ENCODE data around the gene TPI1. TPM values are rescaled to one million over a fixed set of nuclear protein-coding genes. Genes with fewer than 3 reads are reported as not detected.

TPI1 gene
- total RNA-seq, 4 donors from 2014 or later: 363 to 700 (median 468) TPM

GRCh38 chr12:6840761-6841515 lies 26.4 kb upstream of the TPI1 start, which contains the start of gene GNB3:
TSS of gene GNB3 (plus strand) at chr12:6840925. CDS start at chr12:6841288, 363 bp downstream.
- Histone ChIP-seq H3K4me1 (peaks cover 0 to under 1% of the 10 kb centered on the region in 2 donors), H3K36me3 (peaks cover 5 to 10% of the 10 kb centered on the region in 2 donors), H3K9me3 (no peaks in the 10 kb centered on the region), H3K27ac (no peak within 1 kb of the TSS), H3K4me3 (replicated peaks in 1 of 3) (no peak within 1 kb of the TSS), H3K27me3 (no peaks in the 10 kb centered on the region)
- WGBS, 2 donors: 70 to 71% methylated on average over 14 to 22 of the region's 24 CpGs
- intact Hi-C loops (cut with DNase I): no loop called here
- TF ChIP-seq POLR2A (IDR thresholded peaks at IDR 0.05) (no peak), CTCF (IDR thresholded peaks at IDR 0.05) (no peak)
- DNase-seq: no peak

- peaks cover 5 to 10% of the 10 kb centered on the region in 2 donors for H3K36me3 ChIP-seq
- H3K4me3 ChIP-seq (replicated peaks in 1 of 3): no peak overlapping the region
- WGBS, 2 donors: 90 to 95% methylated on average over 4 of the region's 4 CpGs
- no peaks in the 10 kb centered on the region for H3K4me1 ChIP-seq
- H3K27me3 ChIP-seq: no peaks in the 10 kb centered on the region
- no peak overlapping the region for H3K27ac ChIP-seq
- no peak for TF ChIP-seq CTCF (IDR thresholded peaks at IDR 0.05)
- TF ChIP-seq POLR2A (IDR thresholded peaks at IDR 0.05): no peak
- no peaks in the 10 kb centered on the region for H3K9me3 ChIP-seq
- no peak for DNase-seq
- intact Hi-C loops (cut with DNase I): no loop called here
Measured at GRCh38 chr12:6842075-6842474, 25.3 kb upstream of the TPI1 start.

- Histone ChIP-seq H3K27ac (no peak overlapping the region), H3K27me3 (no peaks in the 10 kb centered on the region), H3K36me3 (no peaks in the 10 kb centered on the region), H3K4me1 (no peaks in the 10 kb centered on the region), H3K9me3 (no peaks in the 10 kb centered on the region), H3K4me3 (replicated peaks in 1 of 3) (no peak overlapping the region)
- no peak for DNase-seq
- intact Hi-C loops (cut with DNase I): no loop called here
- TF ChIP-seq CTCF (IDR thresholded peaks at IDR 0.05) (no peak), POLR2A (IDR thresholded peaks at IDR 0.05) (no peak)
- WGBS, 2 donors: 79 to 91% methylated on average over 11 to 13 of the region's 16 CpGs
Measured at GRCh38 chr12:6843118-6843902, 24.0 kb upstream of the TPI1 start.

GRCh38 chr12:6845395-6845794 lies 21.9 kb upstream of the TPI1 start:
- Histone ChIP-seq H3K4me3 (replicated peaks in 1 of 3) (no peak overlapping the region), H3K27me3 (no peaks in the 10 kb centered on the region), H3K27ac (no peak overlapping the region), H3K36me3 (no peaks in the 10 kb centered on the region), H3K4me1 (no peaks in the 10 kb centered on the region), H3K9me3 (no peaks in the 10 kb centered on the region)
- no peak for DNase-seq
- intact Hi-C loops (cut with DNase I): no loop called here
- 89 to 95% methylated on average over 15 to 17 of the region's 17 CpGs for WGBS, 2 donors
- no peak for TF ChIP-seq POLR2A (IDR thresholded peaks at IDR 0.05)
- TF ChIP-seq CTCF (IDR thresholded peaks at IDR 0.05): no peak

Measured in thyroid gland (tissue), 4 donors.